MG63 (cell line): Measurements from ENCODE around the gene DNAH14. TPM values are rescaled to one million over a fixed set of nuclear protein-coding genes. Genes with fewer than 3 reads are reported as not detected.
"Not testable (repeated sequence)": the region's sequence is repeated elsewhere in the genome, so short reads cannot be mapped to it uniquely, and the experiment has no call there.

Source experiments
- DNase-seq: peaks from one replicate; pipeline ENCODE4 v3.0.0-alpha.2; 2020
- H3K27me3 ChIP-seq: fragments of 250-450 bp; sonication (Bioruptor Pico); 2 replicates; pipeline ENCODE4 v1.5.1; 2020; ENCODE audit warnings: mild to moderate bottlenecking, moderate library complexity
- H3K36me3 ChIP-seq: fragments of 250-450 bp; sonication (Bioruptor Pico); 2 replicates; pipeline ENCODE4 v1.5.1; 2020; ENCODE audit warnings: mild to moderate bottlenecking, moderate library complexity
- H3K4me3 ChIP-seq: fragments of 250-450 bp; sonication (Bioruptor Pico); 2 replicates; pipeline ENCODE4 v1.5.1; 2020; ENCODE audit warnings: mild to moderate bottlenecking, moderate library complexity
- H3K9me3 ChIP-seq: fragments of 250-450 bp; sonication (Bioruptor Pico); 2 replicates; pipeline ENCODE4 v1.5.1; 2020; ENCODE audit warnings: mild to moderate bottlenecking, moderate library complexity
- total RNA-seq: library from RNA; depleted of rRNA; stranded (reverse); fragments of >200 nt; shearing (Covaris generic); gene quantifications from 2 replicates; pipeline ENCODE4 v1.2.3, GENCODE V29; 2014; ENCODE audit warnings: low replicate concordance

The DNAH14 gene
- total RNA-seq, 1 experiment from 2014 or later: 40.5 TPM

GRCh38 chr1:225042263-225042662, 112.8 kb downstream of the DNAH14 start:
- no peak overlapping the region for H3K4me3 ChIP-seq
- H3K9me3 ChIP-seq: no peaks in the 10 kb centered on the region
- no peaks in the 10 kb centered on the region for H3K36me3 ChIP-seq
- DNase-seq: no peak
- no peaks in the 10 kb centered on the region for H3K27me3 ChIP-seq

DNA sequence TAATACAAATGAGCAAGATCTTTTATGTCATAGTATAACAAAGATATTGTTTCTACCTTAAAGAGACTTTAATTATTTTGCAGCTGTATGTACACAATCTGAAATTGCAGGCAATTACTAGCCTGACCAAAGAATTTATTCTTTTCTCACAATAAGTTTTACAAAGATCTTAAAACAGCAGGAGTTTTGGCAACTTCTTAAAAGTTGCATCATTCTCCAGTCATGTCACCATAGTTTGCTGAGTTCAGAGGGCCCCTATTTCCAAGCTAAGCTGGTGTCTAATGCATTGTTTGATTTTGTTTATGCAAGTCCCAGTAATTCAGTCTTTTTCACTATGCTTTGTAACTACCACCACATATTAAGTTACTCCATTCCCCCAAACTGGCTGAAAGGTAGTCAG, 114.8 kb downstream of the DNAH14 start:
- H3K4me3 ChIP-seq: no peak overlapping the region
- no peak for DNase-seq
- H3K27me3 ChIP-seq: no peaks in the 10 kb centered on the region
- H3K9me3 ChIP-seq: no peaks in the 10 kb centered on the region
- no peaks in the 10 kb centered on the region for H3K36me3 ChIP-seq

- DNase-seq: no peak
- H3K27me3 ChIP-seq: no peaks in the 10 kb centered on the region
- no peak overlapping the region for H3K4me3 ChIP-seq
- H3K9me3 ChIP-seq: no peaks in the 10 kb centered on the region
- H3K36me3 ChIP-seq: no peaks in the 10 kb centered on the region
Measured at GRCh38 chr1:225049594-225049993, 120.1 kb downstream of the DNAH14 start.

DNA sequence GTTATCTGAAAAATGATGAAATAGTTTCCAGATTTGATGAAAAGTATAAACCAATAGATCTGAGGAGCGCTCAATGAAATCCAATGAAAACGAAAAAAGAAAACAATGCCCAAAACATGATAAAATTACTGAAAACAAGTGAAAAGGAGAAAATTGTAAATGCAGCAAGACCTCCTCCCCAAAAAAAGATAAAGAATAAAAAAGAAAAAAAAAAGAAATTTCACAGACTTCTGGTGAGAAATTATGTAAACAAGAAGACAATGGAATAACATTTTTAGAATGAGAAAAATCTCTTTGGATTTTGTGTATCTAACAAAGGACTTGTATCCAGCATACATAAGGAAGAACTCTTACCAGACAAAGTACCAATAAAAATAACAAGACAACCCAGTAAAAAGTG, 134.2 kb downstream of the DNAH14 start:
- Histone ChIP-seq H3K36me3 (no peaks in the 10 kb centered on the region), H3K4me3 (no peak overlapping the region), H3K9me3 (no peaks in the 10 kb centered on the region), H3K27me3 (no peaks in the 10 kb centered on the region)
- DNase-seq: no peak

- no peak overlapping the region for H3K4me3 ChIP-seq
- H3K27me3 ChIP-seq: no peaks in the 10 kb centered on the region
- no peak for DNase-seq
- H3K36me3 ChIP-seq: no peaks in the 10 kb centered on the region
- H3K9me3 ChIP-seq: peaks cover 9% of the 10 kb centered on the region
Measured at GRCh38 chr1:225070972-225071371, 141.5 kb downstream of the DNAH14 start.

DNA sequence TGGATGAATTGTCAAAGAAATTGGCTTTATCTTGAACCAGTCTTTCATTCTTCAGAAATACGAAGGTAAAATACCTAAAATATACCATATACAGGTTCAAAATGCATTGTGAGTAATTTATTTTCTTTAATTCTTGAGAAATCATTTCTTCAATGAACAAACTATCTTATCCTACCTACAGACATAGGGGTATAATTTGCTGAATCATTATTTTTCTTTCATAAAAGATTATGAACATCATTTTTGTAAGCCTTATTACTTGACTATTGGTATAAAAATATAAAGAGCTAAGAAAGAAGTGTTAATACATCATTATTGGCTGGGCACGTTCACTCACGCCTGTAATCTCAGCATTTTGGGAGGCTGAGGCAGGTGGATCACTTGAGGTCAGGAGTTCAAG, 167.7 kb downstream of the DNAH14 start:
- H3K9me3 ChIP-seq: peaks cover 3% of the 10 kb centered on the region; the same call in 1 of the 2 replicates
- H3K36me3 ChIP-seq: no peaks in the 10 kb centered on the region
- no peak overlapping the region for H3K4me3 ChIP-seq
- H3K27me3 ChIP-seq: no peaks in the 10 kb centered on the region
- no peak for DNase-seq

DNA sequence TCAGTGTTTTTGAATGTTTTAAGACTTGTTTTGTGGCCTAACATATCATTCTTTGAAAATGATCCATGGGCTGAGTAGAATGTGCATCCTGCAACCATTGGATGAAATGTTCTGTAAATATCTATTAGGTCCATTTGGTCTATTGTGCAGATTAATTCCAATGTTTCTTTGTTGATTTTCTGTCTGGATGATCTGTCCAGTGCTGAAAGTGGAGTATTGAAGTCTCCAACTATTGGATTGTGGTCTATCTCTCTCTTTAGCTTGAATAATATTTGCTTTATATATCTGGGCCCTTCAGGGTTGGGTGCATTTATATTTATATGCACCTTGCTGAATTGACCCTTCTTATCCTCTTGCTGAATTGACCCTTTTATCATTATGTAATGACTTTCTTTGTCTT, 181.5 kb downstream of the DNAH14 start:
- Histone ChIP-seq H3K27me3 (no peaks in the 10 kb centered on the region), H3K9me3 (no peaks in the 10 kb centered on the region), H3K4me3 (no peak overlapping the region), H3K36me3 (no peaks in the 10 kb centered on the region)
- no peak for DNase-seq

GRCh38 chr1:225113265-225113664, 183.8 kb downstream of the DNAH14 start:
- H3K36me3 ChIP-seq: no peaks in the 10 kb centered on the region
- H3K4me3 ChIP-seq: no peak overlapping the region
- no peak for DNase-seq
- no peaks in the 10 kb centered on the region for H3K9me3 ChIP-seq
- H3K27me3 ChIP-seq: no peaks in the 10 kb centered on the region

- no peak for DNase-seq
- Histone ChIP-seq H3K27me3 (no peaks in the 10 kb centered on the region), H3K4me3 (no peak overlapping the region), H3K9me3 (no peaks in the 10 kb centered on the region), H3K36me3 (no peaks in the 10 kb centered on the region)
Measured at GRCh38 chr1:225114354-225114990, 185.0 kb downstream of the DNAH14 start.

DNA sequence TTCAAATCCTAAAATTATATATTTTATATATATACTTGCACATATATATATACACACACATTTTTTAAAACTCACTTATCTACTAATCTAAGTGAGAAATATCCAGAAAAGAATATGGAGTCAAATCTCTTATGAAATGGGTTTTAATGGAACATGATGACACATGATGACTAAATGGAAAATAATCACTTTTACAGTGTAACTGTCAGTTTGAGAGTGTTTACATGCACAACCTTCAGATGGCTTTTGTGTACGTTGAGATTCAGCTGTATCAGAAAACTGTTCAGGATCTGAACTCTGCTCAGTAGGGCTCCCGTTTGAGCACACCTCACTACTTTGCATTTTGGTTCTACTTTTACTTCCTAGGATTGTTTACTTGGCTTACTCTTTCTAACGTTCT, 189.8 kb downstream of the DNAH14 start:
- Histone ChIP-seq H3K27me3 (no peaks in the 10 kb centered on the region), H3K9me3 (no peaks in the 10 kb centered on the region), H3K4me3 (no peak overlapping the region), H3K36me3 (no peaks in the 10 kb centered on the region)
- DNase-seq: no peak

DNA sequence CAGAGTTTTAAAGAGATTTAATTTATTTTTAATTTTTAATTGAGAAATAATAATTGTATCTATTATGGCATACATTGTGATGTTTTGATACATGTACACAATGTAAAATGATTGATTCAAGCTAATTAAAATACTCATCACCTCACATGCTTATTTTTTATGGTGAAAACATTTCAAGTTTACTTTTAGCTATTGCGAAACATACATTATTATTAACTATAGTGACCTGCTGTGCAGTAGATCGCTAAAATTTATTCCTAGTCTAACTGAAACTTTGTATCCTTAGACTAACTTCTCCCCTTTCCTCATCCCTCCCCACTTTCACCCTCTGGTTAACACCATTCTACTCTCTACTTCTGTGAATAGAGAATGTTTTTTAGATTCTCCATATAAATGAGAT, 191.6 kb downstream of the DNAH14 start:
- H3K27me3 ChIP-seq: no peaks in the 10 kb centered on the region
- no peaks in the 10 kb centered on the region for H3K9me3 ChIP-seq
- DNase-seq: no peak
- H3K36me3 ChIP-seq: no peaks in the 10 kb centered on the region
- no peak overlapping the region for H3K4me3 ChIP-seq

GRCh38 chr1:225131869-225132268, 202.4 kb downstream of the DNAH14 start:
- no peaks in the 10 kb centered on the region for H3K36me3 ChIP-seq
- no peak for DNase-seq
- peaks cover 6% of the 10 kb centered on the region for H3K9me3 ChIP-seq
- H3K4me3 ChIP-seq: no peak overlapping the region
- H3K27me3 ChIP-seq: no peaks in the 10 kb centered on the region

DNA sequence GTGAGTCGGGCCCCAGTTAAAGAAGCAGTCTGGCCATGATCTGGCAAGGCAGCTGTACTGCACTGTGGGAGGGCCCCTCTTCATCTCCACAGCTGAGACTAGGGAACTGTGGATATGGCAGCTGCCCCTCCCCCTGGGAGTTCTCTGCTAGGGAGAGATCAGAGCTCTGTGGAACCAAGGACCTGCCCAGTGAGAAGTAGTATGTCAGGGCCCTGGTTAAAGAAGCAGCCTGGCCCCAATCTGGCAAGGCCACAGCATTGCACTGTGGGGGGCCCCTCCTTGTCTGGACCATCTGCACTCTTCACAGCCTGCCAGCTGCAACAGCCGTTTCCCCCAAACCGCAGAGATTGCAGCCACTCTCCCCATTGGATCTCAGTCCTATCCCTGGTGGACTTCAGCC, 208.5 kb downstream of the DNAH14 start:
- Histone ChIP-seq H3K36me3 (no peaks in the 10 kb centered on the region), H3K9me3 (peaks cover 6% of the 10 kb centered on the region), H3K4me3 (no peak overlapping the region), H3K27me3 (no peaks in the 10 kb centered on the region)
- no peak for DNase-seq

DNA sequence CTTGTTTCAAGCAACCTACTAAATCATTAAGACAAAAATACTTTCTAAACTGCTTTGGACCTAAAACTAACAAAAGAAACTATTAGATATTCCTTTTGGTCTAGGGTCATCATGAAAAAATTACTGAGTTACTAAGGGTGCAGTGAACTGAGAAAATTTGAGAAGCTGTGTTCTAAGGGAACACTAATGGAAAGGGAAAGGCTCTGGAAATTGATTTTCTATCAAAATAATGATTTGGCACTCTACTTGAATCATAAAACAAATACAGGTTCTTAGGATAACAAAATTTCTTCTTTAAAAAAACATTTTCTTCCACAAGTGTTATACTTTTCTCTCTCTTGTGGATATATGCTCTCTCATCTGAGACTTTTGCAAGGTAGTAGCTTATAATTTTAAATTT, 213.5 kb downstream of the DNAH14 start:
- no peak for DNase-seq

DNA sequence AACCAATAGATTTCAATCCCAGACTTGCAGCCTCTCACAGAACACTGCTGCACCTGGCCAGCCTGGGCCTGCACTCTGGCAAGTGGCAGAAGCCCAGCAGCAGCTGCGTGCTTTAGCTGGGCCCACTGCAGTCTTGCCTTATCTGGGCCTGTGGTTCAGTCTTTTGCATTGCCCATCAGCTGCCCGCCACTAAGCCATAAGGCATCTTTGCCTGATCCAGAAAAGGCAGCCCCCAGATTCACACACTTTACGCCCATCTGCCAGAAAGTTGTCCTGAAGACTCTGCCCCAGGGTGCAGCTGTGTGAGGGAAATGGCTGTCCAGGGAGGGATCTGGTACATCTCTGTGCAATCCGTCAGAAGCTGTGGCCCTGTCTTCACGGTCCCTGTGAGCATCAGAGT, 217.0 kb downstream of the DNAH14 start:
- Histone ChIP-seq H3K9me3 (no peaks in the 10 kb centered on the region), H3K4me3 (no peak overlapping the region), H3K36me3 (no peaks in the 10 kb centered on the region), H3K27me3 (no peaks in the 10 kb centered on the region)
- DNase-seq: no peak

More for the DNA sequence above, 213.5 kb downstream of the DNAH14 start:
- Histone ChIP-seq H3K9me3 (no peaks in the 10 kb centered on the region), H3K4me3 (no peak overlapping the region), H3K36me3 (no peaks in the 10 kb centered on the region), H3K27me3 (no peaks in the 10 kb centered on the region)

DNA sequence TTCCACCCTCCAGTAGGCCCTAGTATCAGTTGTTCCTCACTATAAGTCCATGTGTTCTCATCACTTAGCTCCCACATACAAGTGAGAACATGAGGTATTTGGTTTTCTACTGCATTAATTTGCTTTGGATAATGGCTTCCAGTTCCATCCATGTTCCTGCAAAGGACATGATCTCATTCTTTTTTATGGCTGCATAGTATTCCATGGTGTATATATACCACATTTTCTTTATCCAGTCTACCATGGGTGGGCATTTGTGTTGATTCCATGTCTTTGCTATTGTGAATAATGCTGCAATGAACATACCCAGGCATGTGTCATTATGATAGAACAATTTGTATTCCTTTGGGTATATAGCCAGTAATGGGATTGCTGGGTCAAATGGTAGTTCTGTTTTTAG, 218.3 kb downstream of the DNAH14 start:
- DNase-seq, H3K27me3 ChIP-seq, H3K9me3 ChIP-seq, H3K36me3 ChIP-seq, H3K4me3 ChIP-seq: not testable (repeated sequence)

DNA sequence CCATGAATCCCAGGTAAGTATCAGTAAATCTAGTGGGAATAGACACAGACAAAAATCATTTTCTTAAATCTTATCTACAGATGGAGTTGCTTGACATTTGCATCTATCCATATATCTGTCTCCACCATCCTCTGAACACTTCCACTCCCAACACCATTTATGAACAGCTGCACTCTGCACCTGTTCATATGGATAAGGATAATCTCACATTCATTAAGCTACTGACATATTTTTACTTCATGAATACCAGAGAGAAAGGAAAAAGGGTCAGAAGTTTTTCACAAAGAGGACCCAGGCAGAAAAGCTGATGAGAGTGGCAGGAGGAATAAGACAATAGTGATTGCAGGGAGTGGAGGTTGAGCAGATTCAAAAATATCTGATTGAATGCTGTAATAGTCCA, 222.6 kb downstream of the DNAH14 start:
- Histone ChIP-seq H3K36me3 (no peaks in the 10 kb centered on the region), H3K4me3 (no peak overlapping the region)
- DNase-seq: no peak

GRCh38 chr1:225155555-225155954, 226.1 kb downstream of the DNAH14 start:
- peaks cover 3% of the 10 kb centered on the region; the same call in 1 of the 2 replicates for H3K27me3 ChIP-seq
- H3K36me3 ChIP-seq: no peaks in the 10 kb centered on the region
- H3K4me3 ChIP-seq: no peak overlapping the region
- no peaks in the 10 kb centered on the region for H3K9me3 ChIP-seq
- no peak for DNase-seq

More for the DNA sequence above, 222.6 kb downstream of the DNAH14 start:
- H3K9me3 ChIP-seq: no peaks in the 10 kb centered on the region
- no peaks in the 10 kb centered on the region for H3K27me3 ChIP-seq

DNA sequence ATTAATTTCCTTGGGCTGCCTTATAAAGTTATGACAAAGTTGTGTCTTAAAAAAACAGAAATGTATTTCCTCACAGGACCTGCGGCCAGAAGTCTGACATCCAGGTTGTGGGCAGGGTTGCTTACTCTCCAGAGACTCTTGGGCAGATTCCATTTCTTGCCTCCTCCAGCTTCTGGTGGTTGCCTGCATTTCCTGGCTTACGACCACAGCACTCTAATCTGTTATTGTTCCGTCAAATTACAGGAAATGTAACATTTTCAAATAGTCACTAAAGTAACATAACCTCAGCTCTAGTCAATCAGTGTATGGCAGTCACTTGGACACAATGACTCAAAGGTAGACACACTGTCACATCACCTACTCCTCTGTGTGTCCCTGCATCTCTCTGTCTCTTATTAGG, 226.8 kb downstream of the DNAH14 start:
- peaks cover 3% of the 10 kb centered on the region; the same call in 1 of the 2 replicates for H3K27me3 ChIP-seq
- peak; percentile 14 for DNase-seq
- no peaks in the 10 kb centered on the region for H3K36me3 ChIP-seq
- no peaks in the 10 kb centered on the region for H3K9me3 ChIP-seq
- H3K4me3 ChIP-seq: no peak overlapping the region
